Measurements from ENCODE around the gene ANGPTL5. TPM values are rescaled to one million over a fixed set of nuclear protein-coding genes. Genes with fewer than 3 reads are reported as not detected.

Gene ANGPTL5
- polyA plus RNA-seq, result 0.42 and 1.3 TPM in 2 replicates

GRCh38 chr11:101916422-101916821, at the start of gene ANGPTL5:
TSS of gene ANGPTL5 (minus strand) at chr11:101916522. CDS start at chr11:101907909, 8,613 bp downstream.

GRCh38 chr11:101914738-101915426, 1.4 kb downstream of the ANGPTL5 start, which contains the start of gene CEP126:
TSS of gene CEP126 (plus strand) at chr11:101915010. CDS start at chr11:101915285, 275 bp downstream.

Other genes with a start within 250 kb of the ANGPTL5 start
- 54.7 and 71.5 TPM in 2 replicates for gene CEP126, start 1.5 kb downstream of the ANGPTL5 start, polyA plus RNA-seq
- gene CFAP300, start 130.9 kb upstream of the ANGPTL5 start, polyA plus RNA-seq, result 1.7 and 8.3 TPM in 2 replicates
- 2.5 and 3.6 TPM in 2 replicates for gene YAP1, start 193.9 kb upstream of the ANGPTL5 start, polyA plus RNA-seq

Data from Purkinje cell (primary cell).